Astrocyte (in vitro differentiated cells and primary cell): Measurements from ENCODE around the gene DPP8. TPM values are rescaled to one million over a fixed set of nuclear protein-coding genes. Genes with fewer than 3 reads are reported as not detected.

Source experiments
- DNase-seq: peaks from one replicate; pipeline ENCODE4 v3.0.0-alpha.2; 2010; ENCODE audit warnings: low read depth
- FAIRE-seq: peaks from 2 replicates; lab custom pipeline; 2011; peaks lifted over from hg19 to GRCh38; lab: Jason Lieb, UNC
- H2AFZ ChIP-seq: 2 replicates; pipeline ENCODE4 v1.6.0; 2012; ENCODE audit warnings: low read depth, low read length, inconsistent platforms
- H3K27ac ChIP-seq: 2 replicates; pipeline ENCODE4 v1.5.1; 2011; ENCODE audit warnings: low read depth, low read length, inconsistent platforms
- H3K27me3 ChIP-seq: 2 replicates; pipeline ENCODE4 v1.6.0; 2011; ENCODE audit warnings: low read length, inconsistent platforms; ENCODE audit not compliant: insufficient read depth
- H3K36me3 ChIP-seq: 2 replicates; pipeline ENCODE4 v1.5.1; 2011; ENCODE audit warnings: low read length, inconsistent platforms; ENCODE audit not compliant: insufficient read depth
- H3K4me1 ChIP-seq: 2 replicates; pipeline ENCODE4 v1.5.1; 2011; ENCODE audit warnings: low read length, inconsistent platforms; ENCODE audit not compliant: insufficient read depth
- H3K4me2 ChIP-seq: 2 replicates; pipeline ENCODE4 v1.6.0; 2012; ENCODE audit warnings: low read length, inconsistent platforms
- H3K4me3 ChIP-seq: 2 replicates; pipeline ENCODE4 v1.5.1; 2011; ENCODE audit warnings: low read depth, mild to moderate bottlenecking, low read length, inconsistent platforms; ENCODE audit not compliant: insufficient read depth
- H3K79me2 ChIP-seq: 2 replicates; pipeline ENCODE4 v1.6.0; 2012; ENCODE audit warnings: mild to moderate bottlenecking, low read length, inconsistent platforms; ENCODE audit not compliant: insufficient read depth
- H3K9ac ChIP-seq: 2 replicates; pipeline ENCODE4 v1.6.0; 2012; ENCODE audit warnings: mild to moderate bottlenecking, low read length, inconsistent platforms
- H3K9me3 ChIP-seq: 2 replicates; pipeline ENCODE4 v1.5.1; 2012; ENCODE audit warnings: low read depth, mild to moderate bottlenecking, low read length, inconsistent platforms; ENCODE audit not compliant: insufficient read depth
- H4K20me1 ChIP-seq: 2 replicates; pipeline ENCODE4 v1.6.0; 2012; ENCODE audit warnings: low read length, inconsistent platforms; ENCODE audit not compliant: insufficient read depth
- H3K27ac Mint-ChIP-seq: one replicate; pipeline ENCODE4 v1.8.0; 2021; ENCODE audit warnings: mild to moderate bottlenecking, mixed read lengths; ENCODE audit not compliant: unreplicated experiment
- H3K27me3 Mint-ChIP-seq: one replicate; pipeline ENCODE4 v1.8.0; 2021; ENCODE audit warnings: low read depth, mixed read lengths; ENCODE audit not compliant: unreplicated experiment
- H3K36me3 Mint-ChIP-seq: one replicate; pipeline ENCODE4 v1.8.0; 2021; ENCODE audit warnings: low read depth, mixed read lengths; ENCODE audit not compliant: unreplicated experiment
- H3K4me1 Mint-ChIP-seq: one replicate; pipeline ENCODE4 v1.8.0; 2021; ENCODE audit warnings: low read depth, mixed read lengths; ENCODE audit not compliant: unreplicated experiment
- H3K4me3 Mint-ChIP-seq: one replicate; pipeline ENCODE4 v1.8.0; 2021; ENCODE audit warnings: mild to moderate bottlenecking, moderate library complexity, mixed read lengths; ENCODE audit not compliant: unreplicated experiment
- H3K9me3 Mint-ChIP-seq: one replicate; pipeline ENCODE4 v1.8.0; 2021; ENCODE audit warnings: mild to moderate bottlenecking, mixed read lengths; ENCODE audit not compliant: unreplicated experiment
- EZH2 ChIP-seq: IDR thresholded peaks from 2 replicates; pipeline ENCODE4 v1.6.1; 2012; ENCODE audit warnings: mild to moderate bottlenecking, low read length, inconsistent platforms; ENCODE audit not compliant: insufficient read depth
- total RNA-seq: library from RNA; stranded (reverse); gene quantifications from 2 replicates; pipeline ENCODE4 v1.2.1, GENCODE V29; 2021
- TF ChIP-seq, protein P1 (sequence below): IDR thresholded peaks from 2 replicates; pipeline ENCODE4 v1.5.1; 2011; ENCODE audit warnings: low read depth, mild to moderate bottlenecking, inconsistent platforms, low read length, moderate library complexity; ENCODE audit not compliant: insufficient read depth

The DPP8 gene
- total RNA-seq, 1 donor from 2014 or later, result 29.5 TPM

DNA sequence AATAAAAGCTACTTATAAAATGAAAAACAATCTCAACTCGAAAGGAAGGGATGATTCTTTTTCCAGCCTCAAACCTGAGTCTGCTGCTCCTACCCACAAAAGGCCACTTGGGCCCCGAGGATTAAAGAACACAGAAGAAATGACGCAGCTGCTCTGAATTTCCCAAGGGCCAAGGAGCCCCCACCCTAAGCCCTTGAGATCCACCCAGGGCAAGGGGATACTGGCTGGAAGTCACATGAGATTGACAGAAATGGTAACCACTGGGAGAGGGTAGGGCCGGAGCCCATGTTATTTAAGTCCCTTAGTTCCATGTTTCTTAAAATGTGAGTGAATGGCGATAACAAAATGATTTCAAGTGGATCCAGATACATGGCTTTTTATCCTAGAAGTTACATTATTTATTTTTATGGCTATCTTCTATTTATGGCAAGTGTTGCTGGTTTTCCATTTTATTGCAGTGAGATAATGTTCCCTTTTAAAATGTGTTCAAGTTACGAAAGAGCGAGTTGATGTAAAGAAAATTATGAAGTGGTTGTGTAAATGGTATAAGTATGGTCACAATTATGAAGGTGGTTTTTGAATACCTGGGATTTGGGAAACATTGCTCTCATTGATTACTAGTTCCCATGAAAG lies 111.6 kb downstream of the DPP8 start:
- Histone ChIP-seq H3K9ac (no peak overlapping the region), H3K4me3 (no peak overlapping the region), H3K27me3 (no peaks in the 10 kb centered on the region), H3K4me1 (peaks cover 33% of the 10 kb centered on the region), H3K27ac (no peak overlapping the region), H2AFZ (no peak overlapping the region), H3K36me3 (no peaks in the 10 kb centered on the region), H3K79me2 (no peaks in the 10 kb centered on the region), H4K20me1 (no peaks in the 10 kb centered on the region), H3K9me3 (no peaks in the 10 kb centered on the region), H3K4me2 (no peak overlapping the region)
- H3K27me3 Mint-ChIP-seq, result peaks cover 3% of the 10 kb centered on the region
- TF ChIP-seq, protein P1, sequence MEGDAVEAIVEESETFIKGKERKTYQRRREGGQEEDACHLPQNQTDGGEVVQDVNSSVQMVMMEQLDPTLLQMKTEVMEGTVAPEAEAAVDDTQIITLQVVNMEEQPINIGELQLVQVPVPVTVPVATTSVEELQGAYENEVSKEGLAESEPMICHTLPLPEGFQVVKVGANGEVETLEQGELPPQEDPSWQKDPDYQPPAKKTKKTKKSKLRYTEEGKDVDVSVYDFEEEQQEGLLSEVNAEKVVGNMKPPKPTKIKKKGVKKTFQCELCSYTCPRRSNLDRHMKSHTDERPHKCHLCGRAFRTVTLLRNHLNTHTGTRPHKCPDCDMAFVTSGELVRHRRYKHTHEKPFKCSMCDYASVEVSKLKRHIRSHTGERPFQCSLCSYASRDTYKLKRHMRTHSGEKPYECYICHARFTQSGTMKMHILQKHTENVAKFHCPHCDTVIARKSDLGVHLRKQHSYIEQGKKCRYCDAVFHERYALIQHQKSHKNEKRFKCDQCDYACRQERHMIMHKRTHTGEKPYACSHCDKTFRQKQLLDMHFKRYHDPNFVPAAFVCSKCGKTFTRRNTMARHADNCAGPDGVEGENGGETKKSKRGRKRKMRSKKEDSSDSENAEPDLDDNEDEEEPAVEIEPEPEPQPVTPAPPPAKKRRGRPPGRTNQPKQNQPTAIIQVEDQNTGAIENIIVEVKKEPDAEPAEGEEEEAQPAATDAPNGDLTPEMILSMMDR, result no peak
- TF ChIP-seq EZH2, result no peak
- no peak overlapping the region for H3K4me3 Mint-ChIP-seq
- H3K27ac Mint-ChIP-seq, result no peak overlapping the region
- DNase-seq (no peak), FAIRE-seq (no peak)
- peaks cover 9% of the 10 kb centered on the region for H3K36me3 Mint-ChIP-seq
- H3K4me1 Mint-ChIP-seq, result peaks cover 29% of the 10 kb centered on the region
- no peaks in the 10 kb centered on the region for H3K9me3 Mint-ChIP-seq

DNA sequence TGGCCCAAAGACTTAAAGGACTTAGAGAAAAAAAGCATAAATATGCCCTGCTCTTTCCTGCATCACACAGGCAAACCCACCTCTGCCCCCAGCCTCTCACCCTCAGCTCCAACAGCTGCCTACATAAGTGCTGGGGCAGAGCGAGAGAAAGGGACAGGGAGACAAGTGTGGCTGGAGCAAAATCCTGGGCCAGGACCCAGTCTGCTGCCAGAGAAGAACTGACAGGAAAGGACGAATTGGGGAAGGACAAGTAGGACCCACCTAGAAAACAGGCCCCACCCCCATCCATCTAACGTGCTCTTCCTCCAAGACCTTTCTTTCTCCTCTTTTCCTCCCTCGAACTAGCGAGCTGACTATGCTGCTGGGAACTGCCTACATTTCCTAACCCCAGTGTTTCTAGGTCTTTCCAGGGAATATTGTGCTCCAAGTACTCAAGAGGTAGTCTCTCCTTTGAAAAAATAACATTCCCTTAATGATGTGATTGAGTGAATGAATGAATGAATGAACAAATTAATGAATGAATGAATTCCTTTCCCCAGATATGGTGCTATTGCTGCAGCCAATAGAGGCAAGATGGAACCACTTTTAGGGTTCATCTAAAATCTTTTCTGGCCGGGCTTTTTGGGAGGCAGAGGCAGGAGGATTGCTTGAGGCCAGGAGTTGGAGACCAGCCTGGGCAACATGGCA lies 113.2 kb downstream of the DPP8 start:
- no peak overlapping the region for H3K27ac Mint-ChIP-seq
- Histone ChIP-seq H3K4me1 (peaks cover 19% of the 10 kb centered on the region), H3K36me3 (no peaks in the 10 kb centered on the region), H3K9ac (no peak overlapping the region), H4K20me1 (no peaks in the 10 kb centered on the region), H3K79me2 (no peaks in the 10 kb centered on the region), H2AFZ (no peak overlapping the region), H3K9me3 (no peaks in the 10 kb centered on the region), H3K4me3 (no peak overlapping the region), H3K4me2 (no peak overlapping the region), H3K27me3 (no peaks in the 10 kb centered on the region), H3K27ac (no peak overlapping the region)
- peaks cover 2% of the 10 kb centered on the region for H3K36me3 Mint-ChIP-seq
- H3K4me3 Mint-ChIP-seq, result no peak overlapping the region
- H3K9me3 Mint-ChIP-seq, result no peaks in the 10 kb centered on the region
- H3K4me1 Mint-ChIP-seq, result peaks cover 24% of the 10 kb centered on the region
- H3K27me3 Mint-ChIP-seq, result peaks cover 3% of the 10 kb centered on the region
- TF ChIP-seq EZH2, result no peak
- TF ChIP-seq, protein P1, result no peak
- DNase-seq (no peak), FAIRE-seq (no peak)

DNA sequence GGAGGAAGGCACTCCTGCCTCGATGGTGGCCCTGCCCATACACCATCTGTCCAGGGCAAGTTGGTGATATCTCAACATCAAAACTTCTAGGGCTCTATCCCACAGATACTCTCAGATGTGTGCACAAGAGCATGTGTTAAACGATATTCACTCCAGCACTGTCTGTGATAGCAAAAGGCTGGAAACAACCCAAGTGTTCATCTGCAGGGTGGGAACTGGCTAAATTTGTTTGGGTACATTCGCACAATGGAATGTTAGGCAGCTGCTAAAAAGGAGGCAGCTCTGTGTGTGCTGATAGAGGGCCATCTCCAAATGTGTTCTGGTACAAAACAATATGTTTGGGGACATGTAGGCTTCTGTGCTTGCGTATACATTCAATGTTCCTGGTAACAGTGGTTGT lies 114.5 kb downstream of the DPP8 start:
- FAIRE-seq, result no peak
- Histone ChIP-seq H3K9ac (no peak overlapping the region), H3K27me3 (no peaks in the 10 kb centered on the region), H2AFZ (no peak overlapping the region), H4K20me1 (no peaks in the 10 kb centered on the region), H3K4me1 (peaks cover 6% of the 10 kb centered on the region), H3K27ac (no peak overlapping the region), H3K79me2 (no peaks in the 10 kb centered on the region), H3K4me3 (no peak overlapping the region), H3K4me2 (no peak overlapping the region), H3K36me3 (no peaks in the 10 kb centered on the region), H3K9me3 (no peaks in the 10 kb centered on the region)
- no peak overlapping the region for H3K27ac Mint-ChIP-seq
- H3K27me3 Mint-ChIP-seq, result peaks cover 3% of the 10 kb centered on the region
- TF ChIP-seq, protein P1, result no peak
- no peak for TF ChIP-seq EZH2
- no peak for DNase-seq
- H3K4me1 Mint-ChIP-seq, result peaks cover 17% of the 10 kb centered on the region
- no peak overlapping the region for H3K4me3 Mint-ChIP-seq
- no peaks in the 10 kb centered on the region for H3K9me3 Mint-ChIP-seq
- H3K36me3 Mint-ChIP-seq, result peaks cover 2% of the 10 kb centered on the region
